HepG2 (cell line): ENCODE measurements around the gene RCCD1. TPM values are rescaled to one million over a fixed set of nuclear protein-coding genes. Genes with fewer than 3 reads are reported as not detected.

ENCODE experiments used
- ARID4A ChIP-seq: sonication (generic); formaldehyde crosslinking; IDR thresholded peaks from 2 replicates; pipeline ENCODE4 v1.5.0; 2020; ENCODE audit warnings: mild to moderate bottlenecking, missing genetic modification reagents, borderline replicate concordance
- ATF7 ChIP-seq, 2 experiments: fragments of 450-650 bp in 1 of 2; sonication (generic) in 1 of 2; formaldehyde crosslinking in 1 of 2; IDR thresholded peaks; 2 replicates each; pipeline versions ENCODE4 v1.4.0 to v1.6.1; 2016 to 2020; ENCODE audit warnings: antibody characterized with exemption in 1 of 2, mild to moderate bottlenecking in 1 of 2, missing genetic modification reagents in 1 of 2
- CBX2 ChIP-seq, 2 experiments: fragments of 200-600 bp in 1 of 2; sonication (generic); formaldehyde crosslinking in 1 of 2; IDR thresholded peaks; 2 replicates each; pipeline versions ENCODE4 v1.7.0 to v1.8.1; 2018 to 2022; ENCODE audit warnings: low read depth in 2 of 2, low read length in 1 of 2, mild to moderate bottlenecking in 1 of 2, missing genetic modification reagents in 1 of 2
- DMAP1 ChIP-seq: IDR thresholded peaks from 2 replicates; pipeline ENCODE4 v1.6.1; 2016
- DMTF1 ChIP-seq: sonication (generic); formaldehyde crosslinking; IDR thresholded peaks from 2 replicates; pipeline ENCODE4 v1.4.0; 2020; ENCODE audit warnings: mild to moderate bottlenecking, missing genetic modification reagents
- DNMT1 ChIP-seq: sonication (generic); formaldehyde crosslinking; IDR thresholded peaks from 2 replicates; pipeline ENCODE4 v1.5.1; 2020; ENCODE audit warnings: mild to moderate bottlenecking, missing genetic modification reagents
- ELF1 ChIP-seq: sonication (generic); formaldehyde crosslinking; IDR thresholded peaks from 2 replicates; pipeline ENCODE4 v1.4.0; 2020; ENCODE audit warnings: missing genetic modification reagents
- ELF3 ChIP-seq: IDR thresholded peaks from 2 replicates; pipeline ENCODE4 v1.6.1; 2016; ENCODE audit warnings: missing genetic modification reagents, missing compliant biosample characterization
- ELF4 ChIP-seq: sonication (generic); formaldehyde crosslinking; IDR thresholded peaks from 2 replicates; pipeline ENCODE4 v1.5.0; 2020; ENCODE audit warnings: missing genetic modification reagents, mild to moderate bottlenecking, moderate library complexity, borderline replicate concordance
- FOXK1 ChIP-seq: sonication (generic); formaldehyde crosslinking; IDR thresholded peaks from 2 replicates; pipeline ENCODE4 v1.4.0; 2020; ENCODE audit warnings: low read depth, missing genetic modification reagents, borderline replicate concordance
- MXD4 ChIP-seq: IDR thresholded peaks from 2 replicates; pipeline ENCODE4 v1.6.1; 2016; ENCODE audit warnings: mild to moderate bottlenecking, missing biosample characterization, missing genetic modification reagents
- RARA ChIP-seq: IDR thresholded peaks from 2 replicates; pipeline ENCODE4 v1.6.1; 2016; ENCODE audit warnings: missing genetic modification reagents, missing compliant biosample characterization
- THRA ChIP-seq: sonication (generic); formaldehyde crosslinking; IDR thresholded peaks from 2 replicates; pipeline ENCODE4 v1.4.0; 2020; ENCODE audit warnings: missing genetic modification reagents, borderline replicate concordance
- ZC3H13 ChIP-seq: sonication (generic); formaldehyde crosslinking; IDR thresholded peaks from 2 replicates; pipeline ENCODE4 v1.8.1; 2023; ENCODE audit warnings: mild to moderate bottlenecking, missing genetic modification reagents, moderate library complexity
- ZMYM2 ChIP-seq: sonication (generic); formaldehyde crosslinking; IDR thresholded peaks from 2 replicates; pipeline ENCODE4 v1.8.0; 2022; ENCODE audit warnings: mild to moderate bottlenecking, missing genetic modification reagents
- ZNF274 ChIP-seq: sonication (generic); formaldehyde crosslinking; IDR thresholded peaks from 2 replicates; pipeline ENCODE4 v1.5.1; 2020; ENCODE audit warnings: mild to moderate bottlenecking, missing genetic modification reagents
- ZNF34 ChIP-seq: sonication (generic); formaldehyde crosslinking; IDR thresholded peaks from 2 replicates; pipeline ENCODE4 v1.4.0; 2020; ENCODE audit warnings: mild to moderate bottlenecking, missing genetic modification reagents, borderline replicate concordance
- ZNF597 ChIP-seq: sonication (generic); formaldehyde crosslinking; IDR thresholded peaks from 2 replicates; pipeline ENCODE4 v1.5.0; 2020; ENCODE audit warnings: missing genetic modification reagents
- ZNF652 ChIP-seq: IDR thresholded peaks from 2 replicates; pipeline ENCODE4 v1.6.1; 2016; ENCODE audit warnings: low read depth, borderline replicate concordance
- polyA plus RNA-seq, 8 experiments: library from polyadenylated mRNA; depleted of rRNA in 3 of 8; stranded (reverse) in 7 of 8; unstranded in 1 of 8; fragments of >200 nt; fragmentation: Illumina TruSeq in 4 of 8; extraction: Trizol in 4 of 8; gene quantifications; 2 replicates each; pipeline versions ENCODE4 v1.2.1 to v1.2.3, GENCODE V29; 2011 to 2016; ENCODE audit warnings: low read depth in 4 of 8, missing spikeins in 1 of 8, mixed read lengths in 1 of 8; ENCODE audit not compliant: insufficient read depth in 1 of 8
- total RNA-seq, 5 experiments: library from RNA; depleted of rRNA; stranded (reverse); fragments of >200 nt; fragmentation: Illumina TruSeq; extraction: Trizol; gene quantifications; 2 replicates each; pipeline ENCODE4 v1.2.3, GENCODE V29; 2016; ENCODE audit warnings: low read depth in 1 of 5

The RCCD1 gene
- total and polyA plus RNA-seq, 2 of the 13 experiments (the other 11 are each of a cell fraction or from before 2014, with no cell fraction given) = 14.1 to 15.1 TPM

GRCh38 chr15:90954712-90955623, at the start of gene RCCD1 (continued):
- TF ChIP-seq ARID4A (CRISPR knock-in tag) (peak; percentile 97), CBX2 (IDR thresholded peaks at IDR 0.05; ENCODE audit: low read depth, low read length) (no peak), CBX2 (CRISPR knock-in tag; IDR thresholded peaks at IDR 0.05; ENCODE audit: low read depth) (no peak), ZNF652 (CRISPR knock-in tag) (no peak), FOXK1 (CRISPR knock-in tag) (no peak; the same call in 1 of the 2 replicates), ZNF274 (CRISPR knock-in tag) (peak; percentile 35; the same call in 1 of the 2 replicates), DMTF1 (CRISPR knock-in tag) (no peak), MXD4 (CRISPR knock-in tag) (peak; percentile 93), RARA (CRISPR knock-in tag) (peak; percentile 13; the same call in 1 of the 2 replicates), ELF4 (CRISPR knock-in tag) (no peak), ATF7 (IDR thresholded peaks at IDR 0.05) (peak; percentile 41; the same call in 1 of the 2 replicates), ATF7 (CRISPR knock-in tag; IDR thresholded peaks at IDR 0.05) (peak; percentile 90), ELF3 (CRISPR knock-in tag) (peak; percentile 48; the same call in 1 of the 2 replicates), ELF1 (peak; percentile 86), DMAP1 (CRISPR knock-in tag) (peak; percentile 88), DNMT1 (CRISPR knock-in tag) (no peak), ZC3H13 (CRISPR knock-in tag) (peak; percentile 78), ZMYM2 (CRISPR knock-in tag) (peak; percentile 91; the same call in 1 of the 2 replicates), THRA (CRISPR knock-in tag) (no peak), ZNF34 (CRISPR knock-in tag) (no peak), ZNF597 (CRISPR knock-in tag) (no peak)
